Adrenal gland (tissue), 5 donors: ENCODE results near the gene MAN1C1.

Experiments used
- CTCF ChIP-seq, 6 experiments: fragments of 450-650 bp in 4 of 6; fragments of 200-600 bp in 2 of 6; sonication (generic) in 1 of 6; IDR thresholded peaks; 1 replicate in 5 of 6; 2 replicates in 1 of 6; pipeline versions ENCODE4 v1.5.1 to v1.8.0; 2016 to 2021; ENCODE audit warnings: antibody characterized with exemption in 6 of 6, mild to moderate bottlenecking in 2 of 6, moderate library complexity in 1 of 6
- POLR2A ChIP-seq, 2 donors: fragments of 450-650 bp; IDR thresholded peaks; one replicate each; pipeline ENCODE4 v1.6.1; 2017; ENCODE audit warnings: antibody characterized with exemption in 2 of 2, mild to moderate bottlenecking in 2 of 2, moderate library complexity in 1 of 2
- donor health status: DM: no; HTN: no; CAD: no.

- TF ChIP-seq CTCF (IDR thresholded peaks at IDR 0.05) (no peak), POLR2A (IDR thresholded peaks at IDR 0.05) (no peak)
Observed at GRCh38 chr1:25724966-25725365, 108.4 kb downstream of the MAN1C1 start.
